Measurements from ENCODE around the gene PYGO2.

- TF ChIP-seq CTCF (IDR thresholded peaks at IDR 0.05) (no peak), POLR2A (IDR thresholded peaks at IDR 0.05) (no peak)
Observed at GRCh38 chr1:154966111-154966510, 4.5 kb upstream of the PYGO2 start.

Measured in thyroid gland (tissue), 4 donors.